ENCODE measurements around the gene DNAJB9.

- no peak for TF ChIP-seq CTCF (IDR thresholded peaks at IDR 0.05)
- no peak for TF ChIP-seq POLR2A (IDR thresholded peaks at IDR 0.05)
Observed at GRCh38 chr7:108575156-108575555, 5.5 kb downstream of the DNAJB9 start.
